HepG2 (cell line): Measurements from ENCODE around the gene TPRA1. TPM values are rescaled to one million over a fixed set of nuclear protein-coding genes. Genes with fewer than 3 reads are reported as not detected.

ENCODE experiments used
- MTA1 ChIP-seq: sonication (generic); formaldehyde crosslinking; IDR thresholded peaks from 2 replicates; pipeline ENCODE4 v1.4.0; 2020; ENCODE audit warnings: missing genetic modification reagents, mild to moderate bottlenecking, borderline replicate concordance
- SP2 ChIP-seq: sonication (generic); formaldehyde crosslinking; IDR thresholded peaks from 2 replicates; pipeline ENCODE4 v1.5.1; 2020; ENCODE audit warnings: mild to moderate bottlenecking, missing genetic modification reagents
- SP5 ChIP-seq: IDR thresholded peaks from 2 replicates; pipeline ENCODE4 v1.6.1; 2016; ENCODE audit warnings: low read depth, borderline replicate concordance
- TMF1 ChIP-seq: sonication (generic); formaldehyde crosslinking; IDR thresholded peaks from 2 replicates; pipeline ENCODE4 v1.8.1; 2022; ENCODE audit warnings: low read depth, missing genetic modification reagents
- ZNF292 ChIP-seq: sonication (generic); formaldehyde crosslinking; IDR thresholded peaks from 2 replicates; pipeline ENCODE4 v1.8.1; 2022; ENCODE audit warnings: mild to moderate bottlenecking, low read depth, missing genetic modification reagents, borderline replicate concordance
- ZNF331 ChIP-seq: sonication (generic); formaldehyde crosslinking; IDR thresholded peaks from 2 replicates; pipeline ENCODE4 v1.4.0; 2020; ENCODE audit warnings: missing genetic modification reagents
- ZNF570 ChIP-seq: sonication (generic); formaldehyde crosslinking; IDR thresholded peaks from 2 replicates; pipeline ENCODE4 v1.4.0; 2020; ENCODE audit warnings: mild to moderate bottlenecking, missing genetic modification reagents, borderline replicate concordance
- polyA plus RNA-seq, 8 experiments: library from polyadenylated mRNA; depleted of rRNA in 3 of 8; stranded (reverse) in 7 of 8; unstranded in 1 of 8; fragments of >200 nt; fragmentation: Illumina TruSeq in 4 of 8; extraction: Trizol in 4 of 8; gene quantifications; 2 replicates each; pipeline versions ENCODE4 v1.2.1 to v1.2.3, GENCODE V29; 2011 to 2016; ENCODE audit warnings: low read depth in 4 of 8, missing spikeins in 1 of 8, mixed read lengths in 1 of 8; ENCODE audit not compliant: insufficient read depth in 1 of 8
- total RNA-seq, 5 experiments: library from RNA; depleted of rRNA; stranded (reverse); fragments of >200 nt; fragmentation: Illumina TruSeq; extraction: Trizol; gene quantifications; 2 replicates each; pipeline ENCODE4 v1.2.3, GENCODE V29; 2016; ENCODE audit warnings: low read depth in 1 of 5
- TF ChIP-seq, protein P1 (sequence below): sonication (generic); formaldehyde crosslinking; IDR thresholded peaks from 2 replicates; pipeline ENCODE4 v1.5.1; 2020; ENCODE audit warnings: missing genetic modification reagents, mild to moderate bottlenecking, borderline replicate concordance
- TF ChIP-seq, protein P2 (sequence below): sonication (generic); formaldehyde crosslinking; IDR thresholded peaks from 2 replicates; pipeline ENCODE4 v1.4.0; 2020; ENCODE audit warnings: missing genetic modification reagents, borderline replicate concordance
- TF ChIP-seq, protein P3 (sequence below): sonication (generic); formaldehyde crosslinking; IDR thresholded peaks from 2 replicates; pipeline ENCODE4 v1.8.1; 2023; ENCODE audit warnings: missing genetic modification reagents, inconsistent platforms, borderline replicate concordance
- TF ChIP-seq, protein P4 (sequence below): sonication (generic); formaldehyde crosslinking; conservative IDR thresholded peaks from 2 replicates; pipeline ENCODE4 v1.8.0; 2022; ENCODE audit warnings: mild to moderate bottlenecking, moderate library complexity, missing genetic modification reagents
- TF ChIP-seq, protein P5 (sequence below): sonication (generic); formaldehyde crosslinking; IDR thresholded peaks from 2 replicates; pipeline ENCODE4 v1.5.0; 2020; ENCODE audit warnings: mild to moderate bottlenecking, missing genetic modification reagents, borderline replicate concordance
- TF ChIP-seq, protein P6 (sequence below): sonication (generic); formaldehyde crosslinking; IDR thresholded peaks from 2 replicates; pipeline ENCODE4 v1.4.0; 2020; ENCODE audit warnings: missing genetic modification reagents

TPRA1 gene
- total and polyA plus RNA-seq, 2 of the 13 experiments (the other 11 are each of a cell fraction or from before 2014, with no cell fraction given): 25.4 to 25.8 TPM

DNA sequence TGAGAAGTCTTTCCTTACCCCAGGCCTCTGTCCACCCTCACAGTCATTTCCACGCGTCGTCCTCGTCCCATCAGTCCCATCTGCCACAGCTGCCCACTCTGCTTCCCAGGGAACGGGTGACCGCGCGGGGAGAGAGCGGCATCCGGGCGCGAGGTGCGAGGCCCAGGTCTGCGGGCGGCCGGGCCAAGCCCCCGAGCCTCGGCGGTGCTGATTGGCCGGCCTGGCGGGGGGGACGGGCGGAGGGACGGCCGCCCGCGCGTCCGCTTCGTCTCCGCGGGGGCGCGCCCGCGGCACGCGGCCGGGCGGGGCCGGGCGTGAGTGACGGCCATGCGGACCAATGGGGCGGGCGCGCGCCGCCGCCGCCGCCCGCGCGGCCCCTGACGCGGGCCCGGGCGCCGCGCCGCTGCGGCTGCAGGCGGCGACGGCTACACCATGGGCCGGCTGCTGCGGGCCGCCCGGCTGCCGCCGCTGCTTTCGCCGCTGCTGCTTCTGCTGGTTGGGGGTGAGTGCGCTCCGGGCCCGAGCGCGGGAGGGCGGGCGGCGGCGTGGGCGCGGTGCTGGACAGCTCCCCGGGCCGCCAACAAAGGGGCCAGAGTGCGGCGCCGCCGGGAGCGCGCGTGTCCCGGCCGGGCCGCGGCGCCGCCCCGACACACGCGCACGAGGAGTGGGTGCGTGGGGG is 38.4 kb upstream of the TPRA1 start, which contains the start of gene PODXL2 (continued):
- TF ChIP-seq, protein P1, sequence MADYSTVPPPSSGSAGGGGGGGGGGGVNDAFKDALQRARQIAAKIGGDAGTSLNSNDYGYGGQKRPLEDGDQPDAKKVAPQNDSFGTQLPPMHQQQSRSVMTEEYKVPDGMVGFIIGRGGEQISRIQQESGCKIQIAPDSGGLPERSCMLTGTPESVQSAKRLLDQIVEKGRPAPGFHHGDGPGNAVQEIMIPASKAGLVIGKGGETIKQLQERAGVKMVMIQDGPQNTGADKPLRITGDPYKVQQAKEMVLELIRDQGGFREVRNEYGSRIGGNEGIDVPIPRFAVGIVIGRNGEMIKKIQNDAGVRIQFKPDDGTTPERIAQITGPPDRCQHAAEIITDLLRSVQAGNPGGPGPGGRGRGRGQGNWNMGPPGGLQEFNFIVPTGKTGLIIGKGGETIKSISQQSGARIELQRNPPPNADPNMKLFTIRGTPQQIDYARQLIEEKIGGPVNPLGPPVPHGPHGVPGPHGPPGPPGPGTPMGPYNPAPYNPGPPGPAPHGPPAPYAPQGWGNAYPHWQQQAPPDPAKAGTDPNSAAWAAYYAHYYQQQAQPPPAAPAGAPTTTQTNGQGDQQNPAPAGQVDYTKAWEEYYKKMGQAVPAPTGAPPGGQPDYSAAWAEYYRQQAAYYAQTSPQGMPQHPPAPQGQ (CRISPR knock-in tag): no peak
- TF ChIP-seq TMF1 (CRISPR knock-in tag) (peak; percentile 83), SP5 (no peak), SP2 (peak; percentile 78), ZNF570 (CRISPR knock-in tag) (0 out of 2 replicates have a peak, but pooled peaks have one; percentile 76), ZNF331 (CRISPR knock-in tag) (peak; percentile 39; the same call in 1 of the 2 replicates), ZNF292 (CRISPR knock-in tag) (no peak), MTA1 (CRISPR knock-in tag) (no peak)
- TF ChIP-seq, protein P2, sequence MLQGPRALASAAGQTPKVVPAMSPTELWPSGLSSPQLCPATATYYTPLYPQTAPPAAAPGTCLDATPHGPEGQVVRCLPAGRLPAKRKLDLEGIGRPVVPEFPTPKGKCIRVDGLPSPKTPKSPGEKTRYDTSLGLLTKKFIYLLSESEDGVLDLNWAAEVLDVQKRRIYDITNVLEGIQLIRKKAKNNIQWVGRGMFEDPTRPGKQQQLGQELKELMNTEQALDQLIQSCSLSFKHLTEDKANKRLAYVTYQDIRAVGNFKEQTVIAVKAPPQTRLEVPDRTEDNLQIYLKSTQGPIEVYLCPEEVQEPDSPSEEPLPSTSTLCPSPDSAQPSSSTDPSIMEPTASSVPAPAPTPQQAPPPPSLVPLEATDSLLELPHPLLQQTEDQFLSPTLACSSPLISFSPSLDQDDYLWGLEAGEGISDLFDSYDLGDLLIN (CRISPR knock-in tag): no peak
- TF ChIP-seq, protein P3, sequence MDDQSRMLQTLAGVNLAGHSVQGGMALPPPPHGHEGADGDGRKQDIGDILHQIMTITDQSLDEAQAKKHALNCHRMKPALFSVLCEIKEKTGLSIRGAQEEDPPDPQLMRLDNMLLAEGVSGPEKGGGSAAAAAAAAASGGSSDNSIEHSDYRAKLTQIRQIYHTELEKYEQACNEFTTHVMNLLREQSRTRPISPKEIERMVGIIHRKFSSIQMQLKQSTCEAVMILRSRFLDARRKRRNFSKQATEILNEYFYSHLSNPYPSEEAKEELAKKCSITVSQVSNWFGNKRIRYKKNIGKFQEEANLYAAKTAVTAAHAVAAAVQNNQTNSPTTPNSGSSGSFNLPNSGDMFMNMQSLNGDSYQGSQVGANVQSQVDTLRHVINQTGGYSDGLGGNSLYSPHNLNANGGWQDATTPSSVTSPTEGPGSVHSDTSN (CRISPR knock-in tag): no peak
- TF ChIP-seq, protein P4, sequence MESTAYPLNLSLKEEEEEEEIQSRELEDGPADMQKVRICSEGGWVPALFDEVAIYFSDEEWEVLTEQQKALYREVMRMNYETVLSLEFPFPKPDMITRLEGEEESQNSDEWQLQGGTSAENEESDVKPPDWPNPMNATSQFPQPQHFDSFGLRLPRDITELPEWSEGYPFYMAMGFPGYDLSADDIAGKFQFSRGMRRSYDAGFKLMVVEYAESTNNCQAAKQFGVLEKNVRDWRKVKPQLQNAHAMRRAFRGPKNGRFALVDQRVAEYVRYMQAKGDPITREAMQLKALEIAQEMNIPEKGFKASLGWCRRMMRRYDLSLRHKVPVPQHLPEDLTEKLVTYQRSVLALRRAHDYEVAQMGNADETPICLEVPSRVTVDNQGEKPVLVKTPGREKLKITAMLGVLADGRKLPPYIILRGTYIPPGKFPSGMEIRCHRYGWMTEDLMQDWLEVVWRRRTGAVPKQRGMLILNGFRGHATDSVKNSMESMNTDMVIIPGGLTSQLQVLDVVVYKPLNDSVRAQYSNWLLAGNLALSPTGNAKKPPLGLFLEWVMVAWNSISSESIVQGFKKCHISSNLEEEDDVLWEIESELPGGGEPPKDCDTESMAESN: peak; percentile 78; the same call in 1 of the 2 replicates
- TF ChIP-seq, protein P5, sequence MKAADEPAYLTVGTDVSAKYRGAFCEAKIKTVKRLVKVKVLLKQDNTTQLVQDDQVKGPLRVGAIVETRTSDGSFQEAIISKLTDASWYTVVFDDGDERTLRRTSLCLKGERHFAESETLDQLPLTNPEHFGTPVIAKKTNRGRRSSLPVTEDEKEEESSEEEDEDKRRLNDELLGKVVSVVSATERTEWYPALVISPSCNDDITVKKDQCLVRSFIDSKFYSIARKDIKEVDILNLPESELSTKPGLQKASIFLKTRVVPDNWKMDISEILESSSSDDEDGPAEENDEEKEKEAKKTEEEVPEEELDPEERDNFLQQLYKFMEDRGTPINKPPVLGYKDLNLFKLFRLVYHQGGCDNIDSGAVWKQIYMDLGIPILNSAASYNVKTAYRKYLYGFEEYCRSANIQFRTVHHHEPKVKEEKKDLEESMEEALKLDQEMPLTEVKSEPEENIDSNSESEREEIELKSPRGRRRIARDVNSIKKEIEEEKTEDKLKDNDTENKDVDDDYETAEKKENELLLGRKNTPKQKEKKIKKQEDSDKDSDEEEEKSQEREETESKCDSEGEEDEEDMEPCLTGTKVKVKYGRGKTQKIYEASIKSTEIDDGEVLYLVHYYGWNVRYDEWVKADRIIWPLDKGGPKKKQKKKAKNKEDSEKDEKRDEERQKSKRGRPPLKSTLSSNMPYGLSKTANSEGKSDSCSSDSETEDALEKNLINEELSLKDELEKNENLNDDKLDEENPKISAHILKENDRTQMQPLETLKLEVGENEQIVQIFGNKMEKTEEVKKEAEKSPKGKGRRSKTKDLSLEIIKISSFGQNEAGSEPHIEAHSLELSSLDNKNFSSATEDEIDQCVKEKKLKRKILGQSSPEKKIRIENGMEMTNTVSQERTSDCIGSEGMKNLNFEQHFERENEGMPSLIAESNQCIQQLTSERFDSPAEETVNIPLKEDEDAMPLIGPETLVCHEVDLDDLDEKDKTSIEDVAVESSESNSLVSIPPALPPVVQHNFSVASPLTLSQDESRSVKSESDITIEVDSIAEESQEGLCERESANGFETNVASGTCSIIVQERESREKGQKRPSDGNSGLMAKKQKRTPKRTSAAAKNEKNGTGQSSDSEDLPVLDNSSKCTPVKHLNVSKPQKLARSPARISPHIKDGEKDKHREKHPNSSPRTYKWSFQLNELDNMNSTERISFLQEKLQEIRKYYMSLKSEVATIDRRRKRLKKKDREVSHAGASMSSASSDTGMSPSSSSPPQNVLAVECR (CRISPR knock-in tag): no peak; the same call in 1 of the 2 replicates
- TF ChIP-seq, protein P6, sequence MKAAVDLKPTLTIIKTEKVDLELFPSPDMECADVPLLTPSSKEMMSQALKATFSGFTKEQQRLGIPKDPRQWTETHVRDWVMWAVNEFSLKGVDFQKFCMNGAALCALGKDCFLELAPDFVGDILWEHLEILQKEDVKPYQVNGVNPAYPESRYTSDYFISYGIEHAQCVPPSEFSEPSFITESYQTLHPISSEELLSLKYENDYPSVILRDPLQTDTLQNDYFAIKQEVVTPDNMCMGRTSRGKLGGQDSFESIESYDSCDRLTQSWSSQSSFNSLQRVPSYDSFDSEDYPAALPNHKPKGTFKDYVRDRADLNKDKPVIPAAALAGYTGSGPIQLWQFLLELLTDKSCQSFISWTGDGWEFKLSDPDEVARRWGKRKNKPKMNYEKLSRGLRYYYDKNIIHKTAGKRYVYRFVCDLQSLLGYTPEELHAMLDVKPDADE (CRISPR knock-in tag): peak; percentile 90
